ENCODE data around the gene EXOSC6. TPM values are rescaled to one million over a fixed set of nuclear protein-coding genes. Genes with fewer than 3 reads are reported as not detected.

The EXOSC6 gene
- total RNA-seq, 2 donors from 2014 or later = 11.2 to 15.2 TPM

DNA sequence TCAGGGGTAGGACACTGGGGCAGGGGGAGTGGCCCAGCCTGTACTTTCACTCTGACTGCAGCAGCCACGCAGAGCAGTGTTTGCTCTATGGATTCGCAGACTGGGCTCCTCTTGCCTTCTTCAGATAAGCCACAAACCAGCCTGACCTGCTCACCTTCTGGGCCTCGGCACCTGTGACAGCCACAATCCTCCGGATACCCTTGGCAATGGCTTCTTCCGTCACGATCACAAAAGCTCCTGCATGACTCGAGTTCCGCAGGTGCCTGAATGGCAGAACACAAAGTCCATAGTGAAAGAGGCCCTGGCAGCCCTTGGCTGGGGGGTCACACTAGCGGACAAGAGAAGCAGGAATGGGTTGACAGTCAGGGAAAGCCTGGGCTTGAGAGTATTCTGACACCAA lies 3.8 kb upstream of the EXOSC6 start:
- peaks cover 0 to 9% of the 10 kb centered on the region in 2 donors for H3K4me1 ChIP-seq
- H3K9me3 ChIP-seq = no peaks in the 10 kb centered on the region
- H3K27ac ChIP-seq = no peak overlapping the region
- TF ChIP-seq, protein P1, sequence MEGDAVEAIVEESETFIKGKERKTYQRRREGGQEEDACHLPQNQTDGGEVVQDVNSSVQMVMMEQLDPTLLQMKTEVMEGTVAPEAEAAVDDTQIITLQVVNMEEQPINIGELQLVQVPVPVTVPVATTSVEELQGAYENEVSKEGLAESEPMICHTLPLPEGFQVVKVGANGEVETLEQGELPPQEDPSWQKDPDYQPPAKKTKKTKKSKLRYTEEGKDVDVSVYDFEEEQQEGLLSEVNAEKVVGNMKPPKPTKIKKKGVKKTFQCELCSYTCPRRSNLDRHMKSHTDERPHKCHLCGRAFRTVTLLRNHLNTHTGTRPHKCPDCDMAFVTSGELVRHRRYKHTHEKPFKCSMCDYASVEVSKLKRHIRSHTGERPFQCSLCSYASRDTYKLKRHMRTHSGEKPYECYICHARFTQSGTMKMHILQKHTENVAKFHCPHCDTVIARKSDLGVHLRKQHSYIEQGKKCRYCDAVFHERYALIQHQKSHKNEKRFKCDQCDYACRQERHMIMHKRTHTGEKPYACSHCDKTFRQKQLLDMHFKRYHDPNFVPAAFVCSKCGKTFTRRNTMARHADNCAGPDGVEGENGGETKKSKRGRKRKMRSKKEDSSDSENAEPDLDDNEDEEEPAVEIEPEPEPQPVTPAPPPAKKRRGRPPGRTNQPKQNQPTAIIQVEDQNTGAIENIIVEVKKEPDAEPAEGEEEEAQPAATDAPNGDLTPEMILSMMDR (IDR thresholded peaks at IDR 0.05) = no peak
- H3K27me3 ChIP-seq = no peaks in the 10 kb centered on the region
- no peak overlapping the region for H3K4me3 ChIP-seq
- peak; percentile 51 for DNase-seq (ENCODE audit: low spot score)
- peaks cover 81% of the 10 kb centered on the region for H3K36me3 ChIP-seq

DNA sequence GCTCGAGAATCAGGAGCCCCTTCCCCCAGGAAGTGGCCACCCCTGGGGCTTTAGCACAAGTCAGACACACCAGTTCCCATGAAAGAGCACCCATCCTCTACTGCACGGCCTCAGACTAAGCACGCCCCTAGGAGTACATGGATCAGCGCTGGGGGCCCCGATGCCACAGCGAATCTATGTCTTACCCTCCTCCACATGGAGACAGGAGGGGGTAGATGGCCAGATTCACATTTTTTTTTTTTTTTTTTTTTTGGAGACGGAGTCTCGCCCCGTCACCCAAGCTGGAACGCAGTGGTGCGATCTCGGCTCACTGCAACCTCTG lies 3.2 kb upstream of the EXOSC6 start:
- DNase-seq (ENCODE audit: low spot score) = no peak
- H3K9me3 ChIP-seq = no peaks in the 10 kb centered on the region

DNA sequence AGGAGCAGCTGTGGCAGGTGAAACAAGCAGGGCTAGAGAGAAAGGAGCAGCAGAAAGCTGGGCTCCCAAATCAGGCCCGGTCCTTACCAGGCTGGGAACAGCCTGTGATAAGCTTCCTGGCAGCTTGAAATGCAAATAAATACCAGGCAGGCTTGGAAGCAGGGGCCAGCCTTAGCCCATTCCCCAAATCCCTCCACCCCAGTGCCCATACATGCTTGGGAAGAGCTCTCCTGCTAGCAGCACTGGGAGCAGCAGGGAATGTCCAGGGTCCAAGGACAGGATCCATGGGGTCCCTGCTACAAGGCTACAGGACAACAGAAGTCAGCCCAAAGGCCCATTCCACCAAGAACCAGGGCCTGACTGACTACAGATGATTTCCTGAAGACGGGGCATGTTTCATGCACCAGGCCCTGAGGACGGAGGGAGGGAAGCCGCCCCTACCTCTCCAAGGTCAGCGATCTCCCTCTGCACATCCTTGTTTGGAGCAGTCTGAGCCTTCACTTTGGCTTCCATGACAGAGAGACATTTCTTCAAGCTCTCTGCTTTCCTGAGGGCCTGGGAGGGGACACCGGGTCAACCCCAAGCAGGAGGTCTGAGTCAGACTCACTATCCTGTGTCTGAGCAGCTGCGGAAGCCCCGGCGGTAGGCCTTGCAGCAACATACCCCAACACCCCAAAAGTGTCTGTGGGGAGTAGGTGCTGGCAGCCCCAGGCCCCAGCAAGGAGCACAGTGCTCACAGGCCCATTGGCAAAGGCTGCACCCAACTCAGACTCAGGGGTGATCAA lies 2.6 kb upstream of the EXOSC6 start:
- Histone ChIP-seq H3K4me1 (peaks cover 0 to 21% of the 10 kb centered on the region in 2 donors), H3K27ac (no peak overlapping the region), H3K36me3 (peaks cover 70% of the 10 kb centered on the region), H3K4me3 (no peak overlapping the region), H3K27me3 (no peaks in the 10 kb centered on the region), H3K9me3 (no peaks in the 10 kb centered on the region)
- TF ChIP-seq, protein P1 (IDR thresholded peaks at IDR 0.05) = no peak
- peak; percentile 43 for DNase-seq (ENCODE audit: low spot score)

More for the DNA sequence above, 3.2 kb upstream of the EXOSC6 start:
- TF ChIP-seq, protein P1 (IDR thresholded peaks at IDR 0.05) = no peak
- H3K4me3 ChIP-seq = no peak overlapping the region
- peaks cover 0 to 16% of the 10 kb centered on the region in 2 donors for H3K4me1 ChIP-seq
- peaks cover 75% of the 10 kb centered on the region for H3K36me3 ChIP-seq
- H3K27ac ChIP-seq = no peak overlapping the region
- no peaks in the 10 kb centered on the region for H3K27me3 ChIP-seq

DNA sequence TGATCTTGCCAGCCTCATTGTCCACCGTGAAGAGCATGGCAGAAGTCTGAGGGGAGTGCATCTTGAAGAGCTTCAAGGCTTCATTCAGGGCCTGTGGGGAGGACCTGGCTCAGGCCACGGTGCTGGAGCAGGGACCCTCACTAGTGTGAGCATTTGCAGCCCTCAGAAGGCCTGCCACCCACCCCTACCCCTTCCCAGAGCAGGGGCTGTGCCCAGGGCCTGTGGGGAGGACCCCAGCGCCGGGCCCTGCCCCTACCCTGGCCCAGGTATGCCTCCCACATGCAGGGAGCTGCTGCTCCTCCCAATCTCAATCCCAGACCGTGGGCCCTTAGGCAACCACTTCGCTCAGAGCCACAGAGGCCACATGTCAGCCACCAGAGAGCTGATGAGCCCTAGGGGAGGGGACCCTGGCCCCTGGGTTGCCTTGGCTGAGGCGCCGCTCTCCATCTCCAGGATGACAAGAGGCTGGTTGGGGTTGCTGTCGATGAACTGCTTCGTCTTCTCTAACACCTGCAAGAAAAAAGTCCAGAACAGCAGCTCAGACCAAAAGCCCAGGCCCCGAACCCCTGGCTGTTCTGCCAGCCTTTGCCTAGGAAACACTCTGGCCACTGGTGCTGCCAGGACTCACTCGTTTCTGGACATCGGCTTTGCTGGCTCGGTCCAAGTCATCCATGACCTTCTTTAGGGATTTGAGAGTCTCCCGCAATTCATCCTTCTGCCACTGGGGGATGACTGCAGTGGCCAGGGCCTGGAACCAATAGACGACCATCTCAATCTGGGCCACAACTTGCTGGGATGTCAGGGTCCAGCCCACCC lies 1.8 kb upstream of the EXOSC6 start:
- TF ChIP-seq, protein P1 (IDR thresholded peaks at IDR 0.05) = peak; percentile 24 to 52
- Histone ChIP-seq H3K27ac (no peak overlapping the region), H3K4me3 (no peak overlapping the region), H3K27me3 (no peaks in the 10 kb centered on the region), H3K4me1 (peaks cover 0 to 26% of the 10 kb centered on the region in 2 donors), H3K36me3 (peaks cover 63% of the 10 kb centered on the region), H3K9me3 (no peaks in the 10 kb centered on the region)
- peak; percentile 54 for DNase-seq (ENCODE audit: low spot score)

DNA sequence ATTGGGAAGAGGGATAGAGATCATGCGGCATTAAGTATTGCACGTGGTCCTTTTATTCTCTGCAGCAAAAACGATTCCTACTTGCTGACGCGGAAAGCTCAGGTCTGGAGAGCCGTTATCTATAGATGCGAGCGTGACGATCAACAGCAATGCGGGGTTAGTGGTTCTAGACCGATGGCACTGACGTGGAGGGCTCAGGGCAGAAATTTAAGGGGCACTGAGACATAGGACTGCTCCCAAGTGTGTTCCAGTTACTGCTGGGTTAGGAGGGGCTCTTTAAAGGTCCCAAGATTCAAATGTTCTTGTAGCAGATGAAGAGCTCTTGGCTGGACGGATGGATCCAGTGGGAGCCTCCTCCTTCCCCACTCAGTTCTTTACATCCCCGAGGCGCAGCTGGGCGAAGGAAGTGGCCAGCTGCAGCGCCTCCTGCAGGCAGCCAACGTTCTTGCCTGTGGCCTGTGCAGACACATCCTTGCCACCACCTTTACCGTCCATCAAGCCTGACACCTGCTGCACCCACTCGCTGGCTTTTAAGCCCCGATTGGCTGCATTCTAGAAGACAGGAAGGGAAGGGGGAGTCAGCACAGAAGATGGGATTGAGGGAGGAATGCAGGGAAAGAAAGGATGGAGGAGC lies 732 bp upstream of the EXOSC6 start:
- Histone ChIP-seq H3K36me3 (peaks cover 53% of the 10 kb centered on the region), H3K27ac (peak overlapping the region in 1 of 2 donors; percentile 78), H3K4me3 (no peak overlapping the region), H3K4me1 (peaks cover 0 to 24% of the 10 kb centered on the region in 2 donors), H3K9me3 (no peaks in the 10 kb centered on the region), H3K27me3 (no peaks in the 10 kb centered on the region)
- TF ChIP-seq, protein P1 (IDR thresholded peaks at IDR 0.05) = no peak
- peak; percentile 43 for DNase-seq (ENCODE audit: low spot score)
